Measurements from ENCODE around the gene KIF5A.

KIF5A gene

DNA sequence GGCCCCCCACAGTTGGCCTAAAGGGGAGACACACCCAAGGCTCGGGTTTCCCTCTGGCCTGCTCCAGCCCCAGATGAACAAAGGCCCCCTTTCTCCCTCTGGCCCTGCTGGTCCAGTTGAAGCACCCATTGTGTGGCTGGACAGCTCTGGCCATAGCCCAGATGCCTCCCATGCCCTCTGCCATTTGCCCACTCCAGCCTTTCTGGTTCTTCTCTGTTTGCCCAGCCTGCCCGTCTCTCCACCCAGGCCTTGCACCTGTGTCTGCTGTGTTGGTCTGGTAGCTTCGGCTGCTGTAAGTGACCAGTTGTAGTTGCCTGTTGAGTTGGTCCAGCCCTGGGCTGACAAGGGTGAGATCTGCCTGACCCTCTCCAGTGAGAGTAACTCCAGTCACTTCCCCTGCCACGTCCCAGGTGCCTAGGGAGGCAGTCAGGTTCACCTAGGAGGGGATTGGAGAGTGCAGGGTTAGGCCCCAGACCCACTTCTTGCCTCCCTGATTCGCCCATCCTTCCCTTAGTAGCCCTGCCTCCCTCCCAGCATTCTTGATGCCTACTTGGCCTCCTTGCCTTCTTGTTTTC, 80.1 kb downstream of the KIF5A start:
- ChIA-PET CTCF (interaction anchor here (0.9 to 5.6 kb wide), 4 partner anchors 15 to 49 kb away, joined by 3 to 34 read pairs (median 10); no protein-coding TSS in a partner anchor), POLR2A (no interaction called here)
- Histone ChIP-seq H3K9me3 (ENCODE audit: control extremely low read depth in 1 of 5, control insufficient read depth in 4 of 5, insufficient read depth in 2 of 5, low read depth in 1 of 5, low read length in 4 of 5) (peaks cover 0 to 4% (median 0%) of the 10 kb centered on the region in 5 experiments), H3K27me3 (replicated peaks in 2 of 5; ENCODE audit: control insufficient read depth in 4 of 5, insufficient read depth in 5 of 5, low read length in 4 of 5) (peaks cover 5 to 89% (median 46%) of the 10 kb centered on the region in 5 experiments), H3K36me3 (ENCODE audit: control insufficient read depth in 4 of 4, insufficient read depth in 4 of 4, low read length in 3 of 4) (no peaks in the 10 kb centered on the region), H3K27ac (ENCODE audit: insufficient read depth in 1 of 2, low read depth in 1 of 2, low read length in 2 of 2, poor library complexity in 1 of 2, severe bottlenecking in 2 of 2) (no peak overlapping the region), H3K4me3 (ENCODE audit: control insufficient read depth in 1 of 7, extremely low read depth in 1 of 7, insufficient read depth in 4 of 7, low read depth in 2 of 7, low read length in 6 of 7) (no peak overlapping the region), H3K4me1 (ENCODE audit: control extremely low read depth in 1 of 4, control insufficient read depth in 4 of 4, insufficient read depth in 4 of 4, low read length in 3 of 4) (peaks cover 0 to 31% (median 24%) of the 10 kb centered on the region in 4 experiments)
- WGBS (ENCODE audit: insufficient coverage): 93% methylated on average over 4 of the region's 5 CpGs
- DNase-seq: no peak

- peaks cover under 1 to 79% (median 47%) of the 10 kb centered on the region in 5 experiments for H3K27me3 ChIP-seq (replicated peaks in 2 of 5; ENCODE audit: control insufficient read depth in 4 of 5, insufficient read depth in 5 of 5, low read length in 4 of 5)
- DNase-seq: no peak
- H3K27ac ChIP-seq (ENCODE audit: insufficient read depth in 1 of 2, low read depth in 1 of 2, low read length in 2 of 2, poor library complexity in 1 of 2, severe bottlenecking in 2 of 2): no peak overlapping the region
- H3K36me3 ChIP-seq (ENCODE audit: control insufficient read depth in 4 of 4, insufficient read depth in 4 of 4, low read length in 3 of 4): no peaks in the 10 kb centered on the region
- POLR2A ChIA-PET: no interaction called here
- peaks cover 0 to 31% (median 24%) of the 10 kb centered on the region in 4 experiments for H3K4me1 ChIP-seq (ENCODE audit: control extremely low read depth in 1 of 4, control insufficient read depth in 4 of 4, insufficient read depth in 4 of 4, low read length in 3 of 4)
- CTCF ChIA-PET: interaction anchor here (0.7 to 5.6 kb wide), 9 partner anchors 10 to 176 kb away, joined by 3 to 34 read pairs (median 4); partner anchors contain the start of gene INHBE
- WGBS (ENCODE audit: insufficient coverage): 0% methylated on average over 1 of the region's 6 CpGs
- H3K9me3 ChIP-seq (ENCODE audit: control extremely low read depth in 1 of 5, control insufficient read depth in 4 of 5, insufficient read depth in 2 of 5, low read depth in 1 of 5, low read length in 4 of 5): peaks cover 0 to 4% (median 0%) of the 10 kb centered on the region in 5 experiments
- no peak overlapping the region for H3K4me3 ChIP-seq (ENCODE audit: control insufficient read depth in 1 of 7, extremely low read depth in 1 of 7, insufficient read depth in 4 of 7, low read depth in 2 of 7, low read length in 6 of 7)
These were observed 81.1 kb downstream of the KIF5A start for GRCh38 chr12:57630891-57631433.

GRCh38 chr12:57631566-57632072, 81.8 kb downstream of the KIF5A start:
- no peak overlapping the region for H3K27ac ChIP-seq (ENCODE audit: insufficient read depth in 1 of 2, low read depth in 1 of 2, low read length in 2 of 2, poor library complexity in 1 of 2, severe bottlenecking in 2 of 2)
- peaks cover 0 to 4% (median 0%) of the 10 kb centered on the region in 5 experiments for H3K9me3 ChIP-seq (ENCODE audit: control extremely low read depth in 1 of 5, control insufficient read depth in 4 of 5, insufficient read depth in 2 of 5, low read depth in 1 of 5, low read length in 4 of 5)
- peaks cover 0 to 31% (median 24%) of the 10 kb centered on the region in 4 experiments for H3K4me1 ChIP-seq (ENCODE audit: control extremely low read depth in 1 of 4, control insufficient read depth in 4 of 4, insufficient read depth in 4 of 4, low read length in 3 of 4)
- ChIA-PET CTCF (interaction anchor here (1.1 to 5.6 kb wide), 8 partner anchors 10 to 50 kb away, joined by 3 to 34 read pairs (median 5); no protein-coding TSS in a partner anchor), POLR2A (no interaction called here)
- no peak for DNase-seq
- H3K27me3 ChIP-seq (replicated peaks in 2 of 5; ENCODE audit: control insufficient read depth in 4 of 5, insufficient read depth in 5 of 5, low read length in 4 of 5): peaks cover 0 to 73% (median 40%) of the 10 kb centered on the region in 5 experiments
- no peaks in the 10 kb centered on the region for H3K36me3 ChIP-seq (ENCODE audit: control insufficient read depth in 4 of 4, insufficient read depth in 4 of 4, low read length in 3 of 4)
- H3K4me3 ChIP-seq (ENCODE audit: control insufficient read depth in 1 of 7, extremely low read depth in 1 of 7, insufficient read depth in 4 of 7, low read depth in 2 of 7, low read length in 6 of 7): peak overlapping the region in 4 of 7 experiments; percentile 31 to 73 (median 59)
- WGBS (ENCODE audit: insufficient coverage): 12% methylated on average over 16 of the region's 26 CpGs

DNA sequence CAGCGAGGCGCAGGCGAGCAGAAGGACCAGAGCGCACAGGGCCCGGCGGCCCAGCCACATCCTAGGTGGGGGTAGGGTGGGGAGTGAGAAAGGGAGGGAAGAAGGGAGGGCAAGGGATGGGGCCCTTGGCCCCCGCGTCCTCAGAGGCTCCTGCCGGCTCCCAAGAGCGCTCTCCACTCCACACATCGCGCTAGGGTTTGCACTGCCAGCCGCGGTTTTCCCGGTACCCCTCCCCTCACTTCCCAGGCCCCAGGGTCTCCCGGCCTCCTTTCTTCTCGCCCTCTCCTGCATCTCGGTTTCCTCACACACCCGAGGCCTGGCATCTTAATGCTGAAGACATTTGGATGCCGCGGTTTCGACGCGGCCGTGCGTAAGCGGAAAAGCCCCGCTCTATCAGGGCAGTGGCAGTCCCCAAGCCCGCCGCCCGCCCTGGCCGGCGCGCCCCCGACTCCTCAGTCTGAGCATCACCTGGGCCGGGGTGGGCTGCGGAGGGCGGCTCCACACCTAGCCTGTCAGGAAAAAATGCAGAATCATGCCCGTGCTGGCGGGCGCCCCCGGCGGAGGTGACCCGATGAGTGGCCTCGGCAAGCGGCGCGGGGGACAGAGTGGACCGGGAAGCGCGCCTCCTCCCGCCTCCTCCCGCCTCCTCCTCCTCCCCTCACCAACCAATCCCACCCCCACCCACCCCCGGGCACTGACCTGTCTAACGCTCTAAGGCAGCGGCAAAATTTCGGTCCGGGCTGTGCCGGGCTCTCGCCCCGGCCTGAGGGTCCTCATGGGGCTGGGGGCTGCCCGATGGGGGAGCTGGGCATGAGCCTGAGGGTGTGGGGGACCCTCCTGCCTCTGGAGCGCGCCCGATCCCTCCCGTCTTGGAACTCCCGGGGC, 82.5 kb downstream of the KIF5A start:
- Histone ChIP-seq H3K36me3 (ENCODE audit: control insufficient read depth in 4 of 4, insufficient read depth in 4 of 4, low read length in 3 of 4) (no peaks in the 10 kb centered on the region), H3K4me3 (ENCODE audit: control insufficient read depth in 1 of 7, extremely low read depth in 1 of 7, insufficient read depth in 4 of 7, low read depth in 2 of 7, low read length in 6 of 7) (peak overlapping the region in 6 of 7 experiments; percentile 31 to 73 (median 53)), H3K27ac (ENCODE audit: insufficient read depth in 1 of 2, low read depth in 1 of 2, low read length in 2 of 2, poor library complexity in 1 of 2, severe bottlenecking in 2 of 2) (no peak overlapping the region), H3K9me3 (ENCODE audit: control extremely low read depth in 1 of 5, control insufficient read depth in 4 of 5, insufficient read depth in 2 of 5, low read depth in 1 of 5, low read length in 4 of 5) (peaks cover 0 to 4% (median 0%) of the 10 kb centered on the region in 5 experiments), H3K27me3 (replicated peaks in 2 of 5; ENCODE audit: control insufficient read depth in 4 of 5, insufficient read depth in 5 of 5, low read length in 4 of 5) (peaks cover 0 to 66% (median 36%) of the 10 kb centered on the region in 5 experiments), H3K4me1 (ENCODE audit: control extremely low read depth in 1 of 4, control insufficient read depth in 4 of 4, insufficient read depth in 4 of 4, low read length in 3 of 4) (peaks cover 0 to 31% (median 24%) of the 10 kb centered on the region in 4 experiments)
- DNase-seq: peak in 2 of 3 donors; percentile 50 to 56
- CTCF ChIA-PET: interaction anchor here (1.0 to 5.6 kb wide), 14 partner anchors 10 to 101 kb away, joined by 3 to 34 read pairs (median 6); partner anchors contain the start of gene OS9
- POLR2A ChIA-PET: interaction anchor here (1.1 kb wide), 1 partner anchor 12 kb away, joined by 3 read pairs; no protein-coding TSS in a partner anchor
- WGBS (ENCODE audit: insufficient coverage): under 1% methylated on average over 44 of the region's 67 CpGs

DNA sequence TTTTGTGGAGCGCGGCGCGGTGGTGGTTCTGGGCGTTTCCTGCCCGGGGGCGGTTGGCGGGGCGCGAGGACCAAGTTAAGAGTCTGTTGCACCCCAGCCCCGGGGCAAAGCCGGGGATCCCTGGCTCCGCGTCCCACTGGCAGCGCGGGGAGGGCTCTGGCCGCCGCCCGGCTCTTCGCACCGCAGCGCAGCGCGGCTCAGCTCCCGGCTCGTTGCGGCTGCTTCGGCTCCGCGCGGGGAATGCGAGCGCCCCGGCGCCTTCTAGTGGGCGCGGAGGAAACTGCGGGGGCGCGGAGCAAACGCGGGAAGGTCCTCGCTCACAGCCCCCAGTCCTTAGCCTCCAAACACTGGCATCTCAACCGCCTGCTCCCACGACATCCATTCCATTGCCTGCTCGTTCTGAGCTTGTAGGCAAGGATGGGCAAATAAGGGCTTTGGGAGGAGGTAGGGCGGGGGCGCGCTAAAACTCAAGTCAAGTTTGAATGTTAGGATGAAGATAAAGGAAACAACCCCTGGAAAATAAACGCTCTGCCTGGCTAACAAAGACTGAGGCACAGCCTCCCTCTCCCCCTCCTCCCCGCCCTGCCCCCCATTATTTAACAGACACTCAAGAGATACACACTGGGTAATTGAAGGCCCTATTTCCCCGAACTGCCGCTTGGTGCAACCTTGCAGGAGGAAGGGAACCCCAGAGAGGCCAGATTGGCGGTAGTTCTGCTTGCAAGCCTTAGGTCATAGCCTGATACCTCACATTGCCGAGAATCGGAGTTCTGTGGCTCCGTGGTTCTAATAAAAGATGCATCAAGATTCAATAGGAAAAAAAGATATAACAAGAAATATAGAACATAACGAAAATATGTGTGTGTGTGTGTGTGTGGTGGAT, 83.4 kb downstream of the KIF5A start, which contains the start of gene B4GALNT1:
Gene B4GALNT1 (minus strand): TSS at position 244 of the 883 bp plus-strand sequence. CDS start 1,069 bp downstream, outside the sequence.
- Histone ChIP-seq H3K4me1 (ENCODE audit: control extremely low read depth in 1 of 4, control insufficient read depth in 4 of 4, insufficient read depth in 4 of 4, low read length in 3 of 4) (peaks cover 0 to 22% (median 18%) of the 10 kb centered on the region in 4 experiments), H3K27me3 (replicated peaks in 2 of 5; ENCODE audit: control insufficient read depth in 4 of 5, insufficient read depth in 5 of 5, low read length in 4 of 5) (peaks cover 0 to 57% (median 34%) of the 10 kb centered on the region in 5 experiments), H3K9me3 (ENCODE audit: control extremely low read depth in 1 of 5, control insufficient read depth in 4 of 5, insufficient read depth in 2 of 5, low read depth in 1 of 5, low read length in 4 of 5) (peaks cover 0 to 4% (median 0%) of the 10 kb centered on the region in 5 experiments), H3K27ac (ENCODE audit: insufficient read depth in 1 of 2, low read depth in 1 of 2, low read length in 2 of 2, poor library complexity in 1 of 2, severe bottlenecking in 2 of 2) (no peak within 1 kb of the TSS), H3K4me3 (ENCODE audit: control insufficient read depth in 1 of 7, extremely low read depth in 1 of 7, insufficient read depth in 4 of 7, low read depth in 2 of 7, low read length in 6 of 7) (peak within 1 kb of the TSS in 6 of 7 experiments; percentile 31 to 73 (median 53)), H3K36me3 (ENCODE audit: control insufficient read depth in 4 of 4, insufficient read depth in 4 of 4, low read length in 3 of 4) (no peaks in the 10 kb centered on the region)
- WGBS (ENCODE audit: insufficient coverage): 0% methylated on average over 28 of the region's 58 CpGs
- ChIA-PET CTCF (interaction anchor here (1.0 to 3.7 kb wide), 11 partner anchors 11 to 100 kb away, joined by 3 to 17 read pairs (median 6); partner anchors contain the start of gene OS9), POLR2A (interaction anchor here (1.1 kb wide), 1 partner anchor 12 kb away, joined by 3 read pairs; no protein-coding TSS in a partner anchor)
- DNase-seq: peak; percentile 59 to 72 (median 70)

Measured in common myeloid progenitor, CD34-positive (primary cell).